AG04449 (cell line): Measurements from ENCODE around the gene CAPN10.

Experiments used
- CTCF ChIA-PET: fragments of 350-600 bp; formaldehyde crosslinking; extraction: SDS; loops from one replicate; lab custom pipeline; 2021; ENCODE audit warnings: antibody characterized with exemption; lab: Yijun Ruan, JAX
- POLR2A ChIA-PET: fragments of 400-600, 350-600 bp; formaldehyde crosslinking; extraction: SDS; loops from one replicate; lab custom pipeline; 2020; ENCODE audit warnings: antibody characterized with exemption, inconsistent platforms; lab: Yijun Ruan, JAX
- DNase-seq: peaks from one replicate; pipeline ENCODE4 v3.0.0-alpha.2; 2010; ENCODE audit warnings: low read depth, low spot score
- H3K4me3 ChIP-seq: 2 replicates; pipeline ENCODE4 v1.5.1; 2011; ENCODE audit warnings: low read depth, mild to moderate bottlenecking, control low read depth, low read length
- CTCF ChIP-seq: IDR thresholded peaks from one replicate; pipeline ENCODE4 v1.5.1; 2011; ENCODE audit warnings: mild to moderate bottlenecking, moderate library complexity, low read length, control low read depth, inconsistent platforms; ENCODE audit not compliant: insufficient read depth; ENCODE audit errors: missing control alignments

Gene CAPN10

GRCh38 chr2:240589850-240590525, 3.5 kb downstream of the CAPN10 start:
- ChIA-PET CTCF (interaction anchor here (1.3 to 1.7 kb wide), 2 partner anchors 16 to 24 kb away, joined by 3 to 9 read pairs; no protein-coding TSS in a partner anchor), POLR2A (no interaction called here)
- no peak for TF ChIP-seq CTCF
- no peak overlapping the region for H3K4me3 ChIP-seq
- DNase-seq, result no peak

GRCh38 chr2:240590681-240591111, 4.2 kb downstream of the CAPN10 start:
- no peak for TF ChIP-seq CTCF
- ChIA-PET POLR2A (interaction anchor here (0.6 to 1.0 kb wide), 2 partner anchors 13 to 25 kb away, joined by 3 to 4 read pairs; no protein-coding TSS in a partner anchor), CTCF (no interaction called here)
- DNase-seq, result no peak
- H3K4me3 ChIP-seq, result no peak overlapping the region

GRCh38 chr2:240591226-240591625, 4.7 kb downstream of the CAPN10 start:
- DNase-seq, result no peak
- ChIA-PET CTCF (interaction anchor here (1.9 kb wide), 1 partner anchor 25 kb away, joined by 6 read pairs; no protein-coding TSS in a partner anchor), POLR2A (interaction anchor here (1.0 kb wide), 1 partner anchor 25 kb away, joined by 4 read pairs; no protein-coding TSS in a partner anchor)

GRCh38 chr2:240591784-240592183, 5.2 kb downstream of the CAPN10 start:
- no peak for TF ChIP-seq CTCF
- H3K4me3 ChIP-seq, result no peak overlapping the region
- ChIA-PET CTCF (interaction anchor here (1.9 kb wide), 1 partner anchor 26 kb away, joined by 6 read pairs; no protein-coding TSS in a partner anchor), POLR2A (interaction anchor here (1.0 kb wide), 1 partner anchor 26 kb away, joined by 4 read pairs; no protein-coding TSS in a partner anchor)
- DNase-seq, result no peak

More at GRCh38 chr2:240591226-240591625, 4.7 kb downstream of the CAPN10 start:
- no peak for TF ChIP-seq CTCF
- H3K4me3 ChIP-seq, result no peak overlapping the region

GRCh38 chr2:240593026-240593702, 6.6 kb downstream of the CAPN10 start:
- ChIA-PET CTCF (interaction anchor here (1.1 to 1.9 kb wide), 2 partner anchors 26 to 27 kb away, joined by 3 to 6 read pairs; no protein-coding TSS in a partner anchor), POLR2A (no interaction called here)
- no peak for TF ChIP-seq CTCF
- DNase-seq, result no peak
- H3K4me3 ChIP-seq, result no peak overlapping the region
